ENCODE results near the gene JUN. TPM values are rescaled to one million over a fixed set of nuclear protein-coding genes. Genes with fewer than 3 reads are reported as not detected.

JUN gene
- total and polyA plus RNA-seq, 4 donors, result 15.0 to 29.8 (median 17.5) TPM

GRCh38 chr1:58755468-58755872, 28.4 kb downstream of the JUN start:
- Histone ChIP-seq H3K9ac (ENCODE audit: low read depth in 1 of 2, low read length in 2 of 2) (no peak overlapping the region), H3K27me3 (ENCODE audit: control insufficient read depth in 4 of 4, insufficient read depth in 4 of 4, low read length in 3 of 4) (no peaks in the 10 kb centered on the region), H3K36me3 (ENCODE audit: control insufficient read depth in 4 of 4, insufficient read depth in 3 of 4, low read depth in 1 of 4, low read length in 3 of 4) (no peaks in the 10 kb centered on the region), H3K9me3 (ENCODE audit: control insufficient read depth in 4 of 4, low read length in 3 of 4) (no peaks in the 10 kb centered on the region), H3K4me3 (ENCODE audit: low read depth in 1 of 3, low read length in 3 of 3) (no peak overlapping the region), H3K4me1 (ENCODE audit: control insufficient read depth in 4 of 4, insufficient read depth in 4 of 4, low read length in 3 of 4) (peaks cover 5 to 24% (median 18%) of the 10 kb centered on the region in 4 donors), H3K27ac (ENCODE audit: low read depth in 1 of 2, low read length in 2 of 2) (peak overlapping the region; percentile 58 to 65)
- WGBS, result 58% methylated on average over 6 of the region's 6 CpGs
- no peak for DNase-seq (ENCODE audit: low spot score)
- TF ChIP-seq ATF3 (IDR thresholded peaks at IDR 0.05) (no peak), RAD21 (IDR thresholded peaks at IDR 0.05) (no peak), MAX (IDR thresholded peaks at IDR 0.05) (peak; percentile 36), NR2F2 (IDR thresholded peaks at IDR 0.05) (no peak), ZBTB33 (IDR thresholded peaks at IDR 0.05) (no peak), CTCF (IDR thresholded peaks at IDR 0.05; ENCODE audit: low read depth, low read length, missing input control) (no peak), FOXA2 (IDR thresholded peaks at IDR 0.05) (no peak), REST (IDR thresholded peaks at IDR 0.05) (no peak), GABPA (IDR thresholded peaks at IDR 0.05 in 1 of 2, conservative IDR thresholded peaks at IDR 0.05 in 1 of 2) (peak in 1 of 2 donors; percentile 71), SP1 (IDR thresholded peaks at IDR 0.05) (no peak), TAF1 (conservative IDR thresholded peaks at IDR 0.05) (no peak), FOXA1 (IDR thresholded peaks at IDR 0.05) (no peak), RXRA (IDR thresholded peaks at IDR 0.05) (no peak), HNF4G (IDR thresholded peaks at IDR 0.05) (no peak), JUND (IDR thresholded peaks at IDR 0.05) (peak in 1 of 2 donors; percentile 58), HNF4A (conservative IDR thresholded peaks at IDR 0.05) (no peak), YY1 (IDR thresholded peaks at IDR 0.05) (peak; percentile 9), EGR1 (IDR thresholded peaks at IDR 0.05; ENCODE audit: low read depth in 2 of 2) (no peak)

All from liver (tissue), 9 donors.